HEK293T (cell line): ENCODE results near the gene RALGAPB.

Experiments
- CTCF ChIA-PET: fragments of 350-600 bp; formaldehyde crosslinking; extraction: SDS; loops from one replicate; lab custom pipeline; 2021; ENCODE audit warnings: antibody characterized with exemption, inconsistent platforms; lab: Yijun Ruan, JAX
- POLR2A ChIA-PET: fragments of 350-600 bp; formaldehyde crosslinking; extraction: SDS; loops from one replicate; lab custom pipeline; 2020; ENCODE audit warnings: antibody characterized with exemption, inconsistent platforms; lab: Yijun Ruan, JAX
- DNase-seq: peaks from one replicate; pipeline ENCODE4 v3.0.0; 2012; ENCODE audit warnings: mixed read lengths; ENCODE audit errors: extremely low spot score
- ARNT ChIP-seq: fragments of 450-650 bp; IDR thresholded peaks from 2 replicates; pipeline ENCODE4 v1.6.1; 2017; ENCODE audit warnings: mild to moderate bottlenecking
- BHLHE40 ChIP-seq: fragments of 450-650 bp; IDR thresholded peaks from 2 replicates; pipeline ENCODE4 v1.6.1; 2016; ENCODE audit warnings: mild to moderate bottlenecking, moderate library complexity, borderline replicate concordance
- CTBP1 ChIP-seq: fragments of 450-650 bp; IDR thresholded peaks from 2 replicates; pipeline ENCODE4 v1.6.1; 2016; ENCODE audit warnings: borderline replicate concordance
- ELF4 ChIP-seq: fragments of 450-650 bp; IDR thresholded peaks from 2 replicates; pipeline ENCODE4 v1.6.1; 2017; ENCODE audit warnings: antibody characterized with exemption
- FOXA1 ChIP-seq: fragments of 450-650 bp; IDR thresholded peaks from 2 replicates; pipeline ENCODE4 v1.6.1; 2016; ENCODE audit warnings: mild to moderate bottlenecking
- FOXK2 ChIP-seq: fragments of 450-650 bp; IDR thresholded peaks from 2 replicates; pipeline ENCODE4 v1.6.1; 2016; ENCODE audit warnings: mild to moderate bottlenecking
- FOXM1 ChIP-seq: fragments of 450-650 bp; IDR thresholded peaks from 2 replicates; pipeline ENCODE4 v1.6.1; 2017; ENCODE audit warnings: mild to moderate bottlenecking, borderline replicate concordance
- HDGF ChIP-seq: fragments of 450-650 bp; IDR thresholded peaks from 2 replicates; pipeline ENCODE4 v1.6.1; 2017; ENCODE audit warnings: antibody characterized with exemption, borderline replicate concordance
- L3MBTL2 ChIP-seq: fragments of 450-650 bp; conservative IDR thresholded peaks from 2 replicates; pipeline ENCODE4 v1.6.1; 2016; ENCODE audit warnings: mild to moderate bottlenecking
- LEF1 ChIP-seq: fragments of 450-650 bp; IDR thresholded peaks from 2 replicates; pipeline ENCODE4 v1.6.1; 2017; ENCODE audit warnings: mild to moderate bottlenecking, borderline replicate concordance
- NFRKB ChIP-seq: fragments of 450-650 bp; IDR thresholded peaks from 2 replicates; pipeline ENCODE4 v1.6.1; 2016; ENCODE audit warnings: mild to moderate bottlenecking, moderate library complexity
- SP1 ChIP-seq: fragments of 450-650 bp; IDR thresholded peaks from 2 replicates; pipeline ENCODE4 v1.6.1; 2017
- SUZ12 ChIP-seq: fragments of 450-650 bp; IDR thresholded peaks from 2 replicates; pipeline ENCODE4 v1.6.1; 2016; ENCODE audit warnings: mild to moderate bottlenecking
- TARDBP ChIP-seq: fragments of 450-650 bp; IDR thresholded peaks from 2 replicates; pipeline ENCODE4 v1.6.1; 2016
- ZNF384 ChIP-seq: fragments of 450-650 bp; IDR thresholded peaks from 2 replicates; pipeline ENCODE4 v1.6.1; 2016
- TF ChIP-seq, protein P1 (sequence below): fragments of 450-650 bp; IDR thresholded peaks from 2 replicates; pipeline ENCODE4 v1.6.1; 2016

The RALGAPB gene

DNA sequence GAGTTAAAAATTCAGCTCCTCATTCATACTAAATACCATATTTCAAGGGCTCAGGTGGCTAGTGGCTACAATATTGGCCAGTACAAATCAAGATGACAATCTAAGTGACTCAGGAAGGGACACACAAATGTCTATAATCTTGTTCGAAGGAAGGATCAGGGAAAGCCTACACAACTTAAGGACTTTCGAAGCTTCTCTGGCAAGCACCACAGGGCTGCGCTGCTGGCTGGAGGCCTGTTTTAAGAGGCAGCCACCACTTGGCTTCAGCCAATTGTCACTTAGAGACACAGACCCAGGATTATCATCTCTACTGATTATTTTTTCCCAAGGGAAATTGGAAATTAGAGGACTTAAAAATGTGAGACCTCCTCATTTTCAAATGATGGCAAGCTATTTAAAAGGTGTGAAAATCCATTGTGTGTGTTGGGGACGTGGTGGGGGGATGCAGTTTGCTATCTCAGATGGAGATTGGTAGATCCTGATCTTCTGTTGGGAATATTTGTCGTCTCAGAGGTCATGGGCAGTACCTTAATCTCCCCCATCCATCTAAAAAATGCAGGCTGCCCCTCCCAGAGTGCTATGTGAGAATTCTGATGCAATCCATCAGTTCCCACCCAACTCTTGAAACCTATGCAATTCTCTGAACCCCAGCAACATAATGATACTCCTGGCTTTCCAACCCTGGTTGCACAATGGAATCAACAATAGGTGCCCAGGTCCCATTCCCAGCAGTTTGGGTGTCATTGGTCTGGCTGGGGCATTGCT, 140.3 kb downstream of the RALGAPB start:
- ChIA-PET CTCF (interaction anchor here (0.9 kb wide), 1 partner anchor 46 kb away, joined by 3 read pairs; no protein-coding TSS in a partner anchor), POLR2A (no interaction called here)
- no peak for TF ChIP-seq ARNT
- no peak for TF ChIP-seq SUZ12
- no peak for TF ChIP-seq NFRKB
- no peak for TF ChIP-seq CTBP1
- TF ChIP-seq FOXA1 = no peak
- TF ChIP-seq SP1 = no peak
- no peak for TF ChIP-seq ELF4
- no peak for DNase-seq

DNA sequence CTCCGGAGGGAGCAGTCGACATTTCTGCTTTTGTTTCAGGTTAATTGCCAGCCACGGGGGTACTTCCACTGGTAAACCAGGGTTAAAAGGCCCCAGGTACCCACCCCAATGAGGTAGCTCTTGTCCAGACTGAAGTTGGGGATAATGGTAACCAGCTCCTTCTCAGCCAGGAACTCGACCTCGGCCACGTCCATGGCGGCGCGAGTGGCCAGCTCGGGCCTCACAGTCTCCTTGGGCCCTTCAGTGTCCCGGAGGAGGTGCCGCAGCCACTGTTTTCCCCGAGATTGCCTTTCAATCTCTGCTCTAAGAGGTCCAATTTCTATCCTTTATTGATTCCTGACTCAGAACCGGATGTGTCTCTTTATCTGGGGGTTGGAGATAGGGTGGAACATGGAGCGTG, 142.6 kb downstream of the RALGAPB start:
- POLR2A ChIA-PET = no interaction called here
- CTCF ChIA-PET = no interaction called here
- DNase-seq = no peak
- TF ChIP-seq CTBP1 (no peak), ZNF384 (no peak), NFRKB (no peak), BHLHE40 (no peak), SUZ12 (no peak), FOXK2 (no peak), FOXA1 (no peak), ELF4 (no peak), ARNT (no peak), HDGF (no peak), LEF1 (no peak)

DNA sequence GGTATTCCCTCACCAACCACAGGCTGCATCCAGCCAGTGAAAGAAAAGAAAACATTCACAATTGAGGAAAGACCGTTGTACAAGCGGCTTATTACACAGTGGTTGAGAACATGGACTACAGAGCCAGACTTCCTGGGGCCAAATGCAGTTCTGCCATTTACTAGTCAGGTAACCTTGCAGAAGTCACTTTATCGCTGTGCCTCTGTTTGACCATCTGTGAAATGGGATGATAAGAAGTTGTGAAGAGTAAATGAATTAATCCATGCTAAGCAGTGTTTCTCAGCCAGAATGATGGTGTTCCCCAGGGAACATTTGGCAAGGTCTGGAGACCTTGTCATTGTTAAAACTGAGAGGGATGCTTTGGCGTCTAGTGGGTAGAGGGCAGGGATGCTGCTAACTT, 143.8 kb downstream of the RALGAPB start:
- CTCF ChIA-PET = no interaction called here
- no peak for DNase-seq
- POLR2A ChIA-PET = no interaction called here
- TF ChIP-seq, protein P1, sequence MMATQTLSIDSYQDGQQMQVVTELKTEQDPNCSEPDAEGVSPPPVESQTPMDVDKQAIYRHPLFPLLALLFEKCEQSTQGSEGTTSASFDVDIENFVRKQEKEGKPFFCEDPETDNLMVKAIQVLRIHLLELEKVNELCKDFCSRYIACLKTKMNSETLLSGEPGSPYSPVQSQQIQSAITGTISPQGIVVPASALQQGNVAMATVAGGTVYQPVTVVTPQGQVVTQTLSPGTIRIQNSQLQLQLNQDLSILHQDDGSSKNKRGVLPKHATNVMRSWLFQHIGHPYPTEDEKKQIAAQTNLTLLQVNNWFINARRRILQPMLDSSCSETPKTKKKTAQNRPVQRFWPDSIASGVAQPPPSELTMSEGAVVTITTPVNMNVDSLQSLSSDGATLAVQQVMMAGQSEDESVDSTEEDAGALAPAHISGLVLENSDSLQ = no peak
- TF ChIP-seq FOXA1 (no peak), HDGF (no peak), ZNF384 (no peak), TARDBP (no peak), ARNT (no peak), NFRKB (no peak), BHLHE40 (no peak), SUZ12 (no peak), LEF1 (no peak), CTBP1 (no peak)

DNA sequence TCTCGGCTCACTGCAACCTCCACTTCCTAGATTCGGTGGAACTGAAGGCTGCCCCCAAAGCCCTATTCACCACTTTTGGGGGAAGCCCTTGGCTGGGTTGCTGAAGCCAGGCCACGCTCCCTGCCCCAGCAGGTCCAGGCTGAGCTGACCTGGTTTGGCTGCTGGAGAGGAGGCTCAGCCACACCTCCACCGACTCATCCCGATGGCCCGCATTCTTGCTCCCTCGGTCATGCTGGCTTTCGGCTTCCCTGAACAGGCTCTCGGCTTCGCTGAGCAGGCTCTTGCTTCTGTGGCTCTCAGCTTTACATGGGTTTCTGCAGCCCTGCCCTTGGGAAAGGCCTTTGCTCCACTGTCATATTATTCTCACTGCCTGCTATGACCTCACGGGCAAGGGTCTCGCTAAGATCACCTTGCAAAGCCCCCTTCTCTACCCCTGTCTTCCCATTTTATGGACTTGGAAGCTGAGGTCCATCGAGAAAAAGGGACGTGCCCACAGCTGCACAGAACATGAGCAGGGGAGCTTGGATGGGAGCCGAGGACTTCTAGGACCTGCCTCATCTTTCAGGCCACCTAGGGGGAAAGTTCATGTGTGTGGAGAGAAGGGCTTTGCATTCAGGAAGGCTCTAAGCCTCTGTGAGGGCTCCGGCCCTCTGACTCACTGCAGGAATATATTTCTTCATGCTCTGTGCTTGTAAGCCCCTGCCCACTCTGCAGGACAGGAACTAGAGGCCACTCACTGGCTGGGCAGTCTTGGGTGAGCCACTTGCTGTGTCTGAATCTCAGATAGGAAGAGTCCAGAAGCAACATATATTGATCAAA, 144.6 kb downstream of the RALGAPB start:
- DNase-seq = no peak
- CTCF ChIA-PET = no interaction called here
- POLR2A ChIA-PET = no interaction called here
- TF ChIP-seq ARNT (no peak), LEF1 (no peak), CTBP1 (no peak), FOXM1 (no peak), HDGF (no peak), TARDBP (no peak), FOXK2 (no peak), FOXA1 (no peak), SP1 (no peak)
- TF ChIP-seq, protein P1 = no peak

DNA sequence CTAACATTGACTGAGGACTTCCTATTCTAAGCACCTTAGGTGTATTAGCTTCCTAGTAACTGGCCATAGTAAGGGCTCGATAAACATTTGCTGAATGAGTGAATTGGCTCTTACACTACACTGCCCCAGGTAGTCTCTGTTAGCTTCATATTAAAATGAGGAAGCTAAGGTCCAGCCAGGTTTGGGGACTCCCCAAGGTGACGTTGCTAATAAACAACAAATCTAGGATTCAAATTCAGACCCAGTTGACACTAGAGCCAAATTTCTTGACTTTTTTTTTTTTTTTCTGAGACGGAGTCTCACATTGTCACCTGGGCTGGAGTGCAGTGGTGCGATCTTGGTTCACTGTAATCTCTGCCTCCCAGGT, 145.2 kb downstream of the RALGAPB start:
- POLR2A ChIA-PET = no interaction called here
- CTCF ChIA-PET = no interaction called here
- no peak for DNase-seq
- TF ChIP-seq LEF1 (no peak), L3MBTL2 (no peak), SUZ12 (no peak), ARNT (no peak), FOXM1 (no peak), HDGF (no peak), CTBP1 (no peak), TARDBP (no peak), FOXA1 (no peak), ZNF384 (no peak), SP1 (no peak), BHLHE40 (no peak), ELF4 (no peak), FOXK2 (no peak), NFRKB (no peak)
- TF ChIP-seq, protein P1 = no peak

DNA sequence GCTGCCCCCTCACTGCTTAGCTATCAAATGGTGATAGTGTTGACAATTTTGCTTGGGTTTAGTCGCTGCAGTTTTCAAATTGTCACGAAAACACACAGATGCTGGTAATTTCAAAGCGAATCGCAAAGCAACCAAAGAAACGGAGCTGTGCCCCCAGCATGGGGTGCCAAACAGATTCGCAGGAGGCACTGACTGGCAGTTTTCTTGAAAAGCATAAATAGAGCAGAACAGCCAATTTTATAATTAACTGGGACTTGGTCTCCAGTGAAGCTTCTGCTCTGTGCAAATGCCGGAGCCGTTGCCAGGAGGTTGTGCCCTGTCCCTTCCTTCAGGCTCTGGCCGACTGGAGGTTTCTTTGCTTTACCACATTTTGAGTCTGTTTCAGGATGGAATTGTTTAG, 147.8 kb downstream of the RALGAPB start:
- TF ChIP-seq FOXK2 = no peak
- no peak for TF ChIP-seq NFRKB
- no peak for TF ChIP-seq SUZ12
- no peak for TF ChIP-seq TARDBP
- TF ChIP-seq HDGF = no peak
- CTCF ChIA-PET = no interaction called here
- DNase-seq = no peak
- POLR2A ChIA-PET = no interaction called here
